NOMO-1 treated with dmso at 0.1 percent for 144 hours (cell line): ENCODE results near the gene TMEM87A.

Experiments
- DNase-seq: peaks from one replicate; lab custom pipeline; 2025; ENCODE audit not compliant: unreplicated experiment; lab: John Stamatoyannopoulos, UW

Gene TMEM87A

GRCh38 chr15:42206406-42206805 lies 66.8 kb downstream of the TMEM87A start:
- DNase-seq: no peak

GRCh38 chr15:42203891-42204290 lies 69.3 kb downstream of the TMEM87A start:
- DNase-seq: no peak

- no peak for DNase-seq
Measured at GRCh38 chr15:42202653-42203052, 70.6 kb downstream of the TMEM87A start.

GRCh38 chr15:42201801-42202200 lies 71.4 kb downstream of the TMEM87A start:
- no peak for DNase-seq

GRCh38 chr15:42199126-42199525 lies 74.1 kb downstream of the TMEM87A start:
- no peak for DNase-seq

- no peak for DNase-seq
Measured at GRCh38 chr15:42198516-42198915, 74.7 kb downstream of the TMEM87A start.

GRCh38 chr15:42194513-42194912 lies 78.7 kb downstream of the TMEM87A start:
- peak; percentile 11 for DNase-seq

GRCh38 chr15:42193383-42193782 lies 79.8 kb downstream of the TMEM87A start:
- no peak for DNase-seq

GRCh38 chr15:42191610-42192346 lies 81.5 kb downstream of the TMEM87A start:
- no peak for DNase-seq

- no peak for DNase-seq
Measured at GRCh38 chr15:42190370-42190769, 82.9 kb downstream of the TMEM87A start.

GRCh38 chr15:42185801-42186200 lies 87.4 kb downstream of the TMEM87A start:
- DNase-seq: no peak

- no peak for DNase-seq
Measured at GRCh38 chr15:42184736-42185135, 88.5 kb downstream of the TMEM87A start.

- peak; percentile 77 for DNase-seq
Measured at GRCh38 chr15:42184296-42184695, 88.9 kb downstream of the TMEM87A start.

- DNase-seq: peak; percentile 30
Measured at GRCh38 chr15:42182961-42183360, 90.3 kb downstream of the TMEM87A start.

GRCh38 chr15:42182328-42182886 lies 90.8 kb downstream of the TMEM87A start:
- DNase-seq: no peak

- DNase-seq: no peak
Measured at GRCh38 chr15:42178056-42178455, 95.2 kb downstream of the TMEM87A start.

GRCh38 chr15:42175671-42176070 lies 97.6 kb downstream of the TMEM87A start:
- no peak for DNase-seq

- DNase-seq: no peak
Measured at GRCh38 chr15:42172475-42172874, 100.8 kb downstream of the TMEM87A start.

- DNase-seq: no peak
Measured at GRCh38 chr15:42171795-42172194, 101.4 kb downstream of the TMEM87A start.

- no peak for DNase-seq
Measured at GRCh38 chr15:42171122-42171521, 102.1 kb downstream of the TMEM87A start.

GRCh38 chr15:42166225-42166940 lies 106.8 kb downstream of the TMEM87A start:
- no peak for DNase-seq

GRCh38 chr15:42165106-42165505 lies 108.1 kb downstream of the TMEM87A start:
- no peak for DNase-seq
